ENCODE measurements around the gene HNRNPL.

- TF ChIP-seq EZH2phosphoT487 (IDR thresholded peaks at IDR 0.05; ENCODE audit: borderline replicate concordance, low read length) (no peak), CTCF (IDR thresholded peaks at IDR 0.05; ENCODE audit: low read depth, low read length, poor library complexity, severe bottlenecking) (no peak)
Observed at GRCh38 chr19:38837656-38838121, 12.1 kb downstream of the HNRNPL start.
